H9 (cell line): ENCODE results near the gene PLEKHN1. TPM values are rescaled to one million over a fixed set of nuclear protein-coding genes. Genes with fewer than 3 reads are reported as not detected.

ENCODE experiments used
- DNase-seq: peaks from one replicate; pipeline ENCODE4 v3.0.0-alpha.2; 2017
- H2AFZ ChIP-seq: one replicate; pipeline ENCODE4 v1.6.1; 2013; ENCODE audit warnings: mild to moderate bottlenecking, low read length, control low read depth, moderate library complexity
- H2AK5ac ChIP-seq: 2 replicates; pipeline ENCODE4 v1.6.1; 2013; ENCODE audit warnings: low read length, control low read depth, mixed read lengths; ENCODE audit not compliant: insufficient read length
- H2BK120ac ChIP-seq: one replicate; pipeline ENCODE4 v1.6.1; 2013; ENCODE audit warnings: low read depth, mild to moderate bottlenecking, low read length, control low read depth, inconsistent platforms; ENCODE audit not compliant: poor library complexity, severe bottlenecking
- H2BK12ac ChIP-seq: 2 replicates; pipeline ENCODE4 v1.6.1; 2013; ENCODE audit warnings: low read length, control low read depth, mixed read lengths, low read depth; ENCODE audit not compliant: insufficient read length
- H2BK15ac ChIP-seq: 2 replicates; pipeline ENCODE4 v1.6.1; 2013; ENCODE audit warnings: low read depth, low read length, control low read depth
- H2BK20ac ChIP-seq: one replicate; pipeline ENCODE4 v1.6.1; 2013; ENCODE audit warnings: low read depth, mild to moderate bottlenecking, low read length, control low read depth, inconsistent platforms; ENCODE audit not compliant: poor library complexity, severe bottlenecking
- H2BK5ac ChIP-seq: 2 replicates; pipeline ENCODE4 v1.6.1; 2013; ENCODE audit warnings: low read length, control low read depth, mixed read lengths; ENCODE audit not compliant: insufficient read length
- H3K14ac ChIP-seq: 2 replicates; pipeline ENCODE4 v1.6.1; 2013; ENCODE audit warnings: low read length, control low read depth; ENCODE audit not compliant: insufficient read depth
- H3K18ac ChIP-seq: 2 replicates; pipeline ENCODE4 v1.6.1; 2013; ENCODE audit warnings: low read depth, mild to moderate bottlenecking, mixed read lengths, low read length, control low read depth; ENCODE audit not compliant: insufficient read length
- H3K23ac ChIP-seq: 2 replicates; pipeline ENCODE4 v1.6.1; 2013; ENCODE audit warnings: low read length, control low read depth, mixed read lengths, low read depth; ENCODE audit not compliant: insufficient read length
- H3K23me2 ChIP-seq: 2 replicates; pipeline ENCODE4 v1.6.1; 2013; ENCODE audit warnings: low read depth, mild to moderate bottlenecking, mixed read lengths, low read length, control low read depth; ENCODE audit not compliant: insufficient read length, poor library complexity, severe bottlenecking
- H3K27ac ChIP-seq: 2 replicates; pipeline ENCODE4 v1.5.1; 2013; ENCODE audit warnings: low read length, control low read depth, mixed read lengths, low read depth; ENCODE audit not compliant: insufficient read length
- H3K27me3 ChIP-seq: 2 replicates; pipeline ENCODE4 v1.6.1; 2013; ENCODE audit warnings: low read length, control low read depth, inconsistent platforms; ENCODE audit not compliant: insufficient read depth
- H3K4ac ChIP-seq: 2 replicates; pipeline ENCODE4 v1.6.1; 2013; ENCODE audit warnings: low read depth, mild to moderate bottlenecking, control low read depth, inconsistent platforms, low read length, moderate library complexity
- H3K4me1 ChIP-seq: 2 replicates; pipeline ENCODE4 v1.6.1; 2013; ENCODE audit warnings: low read length, control low read depth, inconsistent platforms; ENCODE audit not compliant: insufficient read depth
- H3K4me2 ChIP-seq: 2 replicates; pipeline ENCODE4 v1.6.1; 2013; ENCODE audit warnings: low read length, control low read depth, mixed read lengths; ENCODE audit not compliant: insufficient read length, insufficient read depth
- H3K56ac ChIP-seq: 2 replicates; pipeline ENCODE4 v1.6.1; 2013; ENCODE audit warnings: low read depth, mild to moderate bottlenecking, mixed read lengths, low read length, control low read depth; ENCODE audit not compliant: insufficient read length
- H3K79me1 ChIP-seq: 2 replicates; pipeline ENCODE4 v1.6.1; 2013; ENCODE audit warnings: low read depth, mild to moderate bottlenecking, moderate library complexity, low read length, control low read depth, inconsistent platforms; ENCODE audit not compliant: insufficient read depth, poor library complexity, severe bottlenecking
- H3K79me2 ChIP-seq: 2 replicates; pipeline ENCODE4 v1.6.1; 2013; ENCODE audit warnings: low read length, control low read depth, inconsistent platforms; ENCODE audit not compliant: insufficient read depth
- H3K9ac ChIP-seq: 2 replicates; pipeline ENCODE4 v1.6.1; 2013; ENCODE audit warnings: low read length, control low read depth, mixed read lengths; ENCODE audit not compliant: insufficient read length; ENCODE audit errors: extremely low read depth
- H3K9me3 ChIP-seq: one replicate; pipeline ENCODE4 v1.6.1; 2013; ENCODE audit warnings: low read depth, low read length, inconsistent platforms; ENCODE audit not compliant: control insufficient read depth
- H3T11ph ChIP-seq: one replicate; pipeline ENCODE4 v1.6.1; 2013; ENCODE audit warnings: mild to moderate bottlenecking, low read length, control low read depth, inconsistent platforms
- H4K20me1 ChIP-seq: one replicate; pipeline ENCODE4 v1.6.1; 2013; ENCODE audit not compliant: control insufficient read depth, insufficient read length, insufficient read depth
- H4K5ac ChIP-seq: 2 replicates; pipeline ENCODE4 v1.6.1; 2013; ENCODE audit warnings: low read depth, mild to moderate bottlenecking, mixed read lengths, low read length, control low read depth; ENCODE audit not compliant: insufficient read length
- H4K8ac ChIP-seq: replicated peaks from 2 replicates; pipeline ENCODE4 v1.6.1; 2013; ENCODE audit warnings: low read length, control low read depth, mixed read lengths, low read depth; ENCODE audit not compliant: insufficient read length
- H4K91ac ChIP-seq: 2 replicates; pipeline ENCODE4 v1.6.1; 2013; ENCODE audit warnings: low read depth, mild to moderate bottlenecking, moderate library complexity, mixed read lengths, low read length, control low read depth; ENCODE audit not compliant: insufficient read length
- H3K27ac Mint-ChIP-seq, 3 experiments: 2 replicates in 2 of 3; 3 replicates in 1 of 3; pipeline ENCODE4 v1.8.0; 2020 to 2021; ENCODE audit warnings: mixed read lengths in 3 of 3, mild to moderate bottlenecking in 1 of 3, moderate library complexity in 1 of 3
- H3K27me3 Mint-ChIP-seq: 2 replicates; pipeline ENCODE4 v1.8.0; 2021; ENCODE audit warnings: low read depth, mild to moderate bottlenecking, moderate library complexity, mixed read lengths
- H3K36me3 Mint-ChIP-seq, 3 experiments: 2 replicates in 2 of 3; 3 replicates in 1 of 3; pipeline ENCODE4 v1.8.0; 2020 to 2021; ENCODE audit warnings: low read depth in 3 of 3, mixed read lengths in 3 of 3; ENCODE audit not compliant: insufficient read depth in 1 of 3
- H3K4me1 Mint-ChIP-seq, 2 experiments: 2 replicates each; pipeline ENCODE4 v1.8.0; 2020; ENCODE audit warnings: mixed read lengths in 2 of 2
- H3K4me3 Mint-ChIP-seq, 2 experiments: 2 replicates in 1 of 2; 3 replicates in 1 of 2; pipeline ENCODE4 v1.8.0; 2020 to 2021; ENCODE audit warnings: mild to moderate bottlenecking in 2 of 2, mixed read lengths in 2 of 2, moderate library complexity in 1 of 2
- H3K9me3 Mint-ChIP-seq, 2 experiments: 2 replicates in 1 of 2; 3 replicates in 1 of 2; pipeline ENCODE4 v1.8.0; 2020; ENCODE audit warnings: mild to moderate bottlenecking in 2 of 2, mixed read lengths in 2 of 2, moderate library complexity in 1 of 2
- WGBS: extraction: QIAGEN DNeasy Blood & Tissue Kit; methylation state at CpG from one replicate; pipeline ENCODE4 v1.1.7; 2013; ENCODE audit warnings: missing lambda C conversion rate, low lambda C conversion rate, mixed read lengths; ENCODE audit not compliant: insufficient read length; ENCODE audit errors: extremely low coverage; 5-methylcytosine and 5-hydroxymethylcytosine counted together
- total RNA-seq: library from RNA; stranded (reverse); gene quantifications from 2 replicates; pipeline ENCODE4 v1.2.1, GENCODE V29; 2021
- TF ChIP-seq, protein P1 (sequence below): fragments of 200-600 bp; sonication (generic); conservative IDR thresholded peaks from 3 replicates; pipeline ENCODE4 v1.8.0; 2021; ENCODE audit warnings: antibody characterized with exemption, mild to moderate bottlenecking

PLEKHN1 gene
- total RNA-seq, 1 experiment from 2014 or later = 3.0 TPM

GRCh38 chr1:925561-926421, 40.5 kb upstream of the PLEKHN1 start:
- Histone ChIP-seq H3K9me3 (no peaks in the 10 kb centered on the region), H3K79me2 (no peaks in the 10 kb centered on the region), H2AFZ (no peak overlapping the region), H3T11ph (no peak overlapping the region), H2AK5ac (no peak overlapping the region), H3K4ac (no peak overlapping the region), H3K23me2 (peaks cover 7% of the 10 kb centered on the region), H3K27ac (no peak overlapping the region), H3K23ac (no peak overlapping the region), H4K91ac (no peak overlapping the region), H3K18ac (no peak overlapping the region), H2BK12ac (no peak overlapping the region), H4K8ac (no peak overlapping the region), H3K4me2 (no peak overlapping the region), H3K9ac (no peak overlapping the region), H2BK120ac (no peak overlapping the region), H3K27me3 (peaks cover 83% of the 10 kb centered on the region), H2BK5ac (no peak overlapping the region), H4K5ac (no peak overlapping the region), H3K56ac (no peak overlapping the region), H3K4me1 (no peaks in the 10 kb centered on the region), H3K79me1 (no peaks in the 10 kb centered on the region), H2BK15ac (no peak overlapping the region), H4K20me1 (peaks cover 10% of the 10 kb centered on the region), H3K14ac (no peak overlapping the region), H2BK20ac (no peak overlapping the region)
- Mint-ChIP-seq H3K4me3 (peak overlapping the region; percentile 54 to 77), H3K9me3 (peaks cover 4 to 5% of the 10 kb centered on the region in 2 experiments; a peak in 2 of 5 replicates), H3K27ac (no peak overlapping the region), H3K36me3 (peaks cover 0 to 4% (median 0%) of the 10 kb centered on the region in 3 experiments; a peak in 3 of 7 replicates), H3K27me3 (peaks cover 90% of the 10 kb centered on the region), H3K4me1 (peaks cover 17 to 25% of the 10 kb centered on the region in 2 experiments)
- TF ChIP-seq, protein P1, sequence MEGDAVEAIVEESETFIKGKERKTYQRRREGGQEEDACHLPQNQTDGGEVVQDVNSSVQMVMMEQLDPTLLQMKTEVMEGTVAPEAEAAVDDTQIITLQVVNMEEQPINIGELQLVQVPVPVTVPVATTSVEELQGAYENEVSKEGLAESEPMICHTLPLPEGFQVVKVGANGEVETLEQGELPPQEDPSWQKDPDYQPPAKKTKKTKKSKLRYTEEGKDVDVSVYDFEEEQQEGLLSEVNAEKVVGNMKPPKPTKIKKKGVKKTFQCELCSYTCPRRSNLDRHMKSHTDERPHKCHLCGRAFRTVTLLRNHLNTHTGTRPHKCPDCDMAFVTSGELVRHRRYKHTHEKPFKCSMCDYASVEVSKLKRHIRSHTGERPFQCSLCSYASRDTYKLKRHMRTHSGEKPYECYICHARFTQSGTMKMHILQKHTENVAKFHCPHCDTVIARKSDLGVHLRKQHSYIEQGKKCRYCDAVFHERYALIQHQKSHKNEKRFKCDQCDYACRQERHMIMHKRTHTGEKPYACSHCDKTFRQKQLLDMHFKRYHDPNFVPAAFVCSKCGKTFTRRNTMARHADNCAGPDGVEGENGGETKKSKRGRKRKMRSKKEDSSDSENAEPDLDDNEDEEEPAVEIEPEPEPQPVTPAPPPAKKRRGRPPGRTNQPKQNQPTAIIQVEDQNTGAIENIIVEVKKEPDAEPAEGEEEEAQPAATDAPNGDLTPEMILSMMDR = no peak
- no CpG with 5 or more reads among the region's 65 CpGs for WGBS
- DNase-seq = no peak
